HG02678 (cell line): Measurements from ENCODE around the gene ZC3H12D.
"Not testable (repeated sequence)": the region's sequence is repeated elsewhere in the genome, so short reads cannot be mapped to it uniquely, and the experiment has no call there.

Experiments used
- ATAC-seq: cut with Tn5 transposase; IDR thresholded peaks from one replicate; pipeline ENCODE4 v1.9.1; 2021; ENCODE audit warnings: mild to moderate bottlenecking, moderate library complexity; ENCODE audit not compliant: unreplicated experiment

The ZC3H12D gene

DNA sequence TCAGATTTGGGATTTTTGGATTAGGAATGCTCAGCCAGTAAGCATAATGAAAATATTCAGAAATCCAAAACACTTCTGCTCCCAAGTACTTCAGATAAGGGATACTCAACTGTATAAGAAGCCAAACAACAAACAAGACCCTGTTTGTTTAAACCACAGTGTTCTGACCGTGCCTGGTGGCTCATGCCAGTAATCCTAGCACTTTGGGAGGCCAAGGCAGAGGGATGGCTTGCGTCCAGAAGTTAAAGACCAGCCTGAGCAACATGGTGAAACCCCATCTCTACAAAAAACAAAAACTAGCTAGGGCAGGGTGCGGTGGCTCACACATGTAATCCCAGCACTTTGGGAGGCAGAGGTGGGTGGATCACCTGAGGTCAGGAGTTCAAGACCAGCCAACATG lies 24.6 kb downstream of the ZC3H12D start:
- ATAC-seq = not testable (repeated sequence)

DNA sequence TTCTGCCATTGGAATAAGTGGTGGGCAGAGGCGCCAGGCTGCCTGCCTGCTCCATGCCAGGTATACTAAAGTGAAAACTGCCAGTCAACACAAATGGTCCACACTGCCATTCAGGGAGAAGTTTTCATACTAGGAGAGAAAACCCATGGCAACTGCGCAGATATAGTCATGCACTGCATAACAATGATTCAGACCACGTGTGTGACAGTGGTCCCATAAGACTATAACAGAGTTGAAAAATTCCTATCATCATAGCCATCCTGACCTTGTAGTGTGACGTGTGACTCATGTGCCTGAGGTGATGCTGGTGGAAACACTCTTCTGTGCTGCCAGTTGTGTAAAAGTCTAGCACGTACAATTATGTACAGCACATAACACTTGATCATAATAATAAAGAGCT lies 25.1 kb downstream of the ZC3H12D start:
- ATAC-seq = no peak

DNA sequence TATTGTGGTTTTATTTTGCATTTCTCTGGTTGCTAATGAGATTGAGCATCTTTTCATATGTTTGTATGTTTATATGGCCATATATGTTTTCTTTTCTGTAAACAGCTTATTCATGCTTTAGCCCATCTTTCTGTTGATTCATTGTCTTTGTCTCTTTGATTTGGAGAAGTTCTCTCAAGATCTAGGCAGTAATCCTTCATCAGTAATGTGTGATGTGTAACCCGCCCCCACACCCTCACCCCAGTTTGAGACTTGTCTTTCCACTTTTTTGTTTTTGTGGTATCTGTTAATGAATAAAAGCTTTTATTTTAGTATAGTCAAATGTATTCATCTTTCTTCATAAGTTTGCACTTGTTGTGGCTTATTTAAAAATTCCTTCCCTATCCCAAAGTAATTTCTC lies 26.0 kb downstream of the ZC3H12D start:
- ATAC-seq = no peak

DNA sequence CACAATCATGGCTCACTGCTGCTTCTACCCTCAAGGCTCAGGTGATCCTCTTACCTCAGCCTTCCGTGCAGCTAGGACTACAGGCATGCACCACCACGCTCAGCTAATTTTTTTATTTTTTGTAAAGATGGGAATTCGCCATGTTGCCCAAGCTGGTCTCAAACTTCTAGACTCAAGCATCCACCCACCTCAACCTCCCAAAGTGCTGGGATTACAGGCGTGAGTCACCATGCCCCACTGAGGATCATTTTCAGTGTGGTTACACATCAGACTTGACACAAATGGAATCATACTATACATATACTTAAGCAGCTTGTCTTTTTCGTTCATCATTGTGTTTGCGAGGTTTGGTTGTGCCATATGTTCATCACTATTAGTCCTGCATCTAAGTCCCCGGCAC lies 26.6 kb downstream of the ZC3H12D start:
- no peak for ATAC-seq

DNA sequence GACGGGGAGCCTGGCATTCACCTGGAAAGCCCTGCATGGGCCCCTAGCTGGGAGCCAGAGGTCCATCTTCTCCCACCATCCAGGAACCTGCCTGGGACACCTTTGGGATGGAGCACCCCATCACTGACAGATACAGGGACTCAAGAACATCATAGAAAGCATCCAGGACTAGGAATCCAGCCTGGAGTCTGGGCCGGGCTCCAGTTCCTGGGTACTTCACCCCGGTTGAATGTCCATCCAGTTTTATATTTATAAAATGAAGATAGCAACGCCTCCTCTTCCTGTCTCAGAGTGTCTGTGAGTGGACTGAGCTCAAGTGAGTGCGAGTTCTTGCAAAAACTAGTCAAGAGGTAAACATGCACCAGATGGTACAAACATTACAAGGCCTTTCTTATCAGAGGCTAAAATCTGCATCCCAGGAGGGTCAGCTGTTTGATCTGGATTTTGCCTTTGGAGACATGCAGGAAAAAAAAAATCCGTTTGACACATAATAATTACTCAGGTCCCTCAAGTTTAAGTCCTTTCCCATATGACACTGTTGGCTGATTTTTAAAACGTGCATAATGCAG lies 27.4 kb downstream of the ZC3H12D start:
- no peak for ATAC-seq

DNA sequence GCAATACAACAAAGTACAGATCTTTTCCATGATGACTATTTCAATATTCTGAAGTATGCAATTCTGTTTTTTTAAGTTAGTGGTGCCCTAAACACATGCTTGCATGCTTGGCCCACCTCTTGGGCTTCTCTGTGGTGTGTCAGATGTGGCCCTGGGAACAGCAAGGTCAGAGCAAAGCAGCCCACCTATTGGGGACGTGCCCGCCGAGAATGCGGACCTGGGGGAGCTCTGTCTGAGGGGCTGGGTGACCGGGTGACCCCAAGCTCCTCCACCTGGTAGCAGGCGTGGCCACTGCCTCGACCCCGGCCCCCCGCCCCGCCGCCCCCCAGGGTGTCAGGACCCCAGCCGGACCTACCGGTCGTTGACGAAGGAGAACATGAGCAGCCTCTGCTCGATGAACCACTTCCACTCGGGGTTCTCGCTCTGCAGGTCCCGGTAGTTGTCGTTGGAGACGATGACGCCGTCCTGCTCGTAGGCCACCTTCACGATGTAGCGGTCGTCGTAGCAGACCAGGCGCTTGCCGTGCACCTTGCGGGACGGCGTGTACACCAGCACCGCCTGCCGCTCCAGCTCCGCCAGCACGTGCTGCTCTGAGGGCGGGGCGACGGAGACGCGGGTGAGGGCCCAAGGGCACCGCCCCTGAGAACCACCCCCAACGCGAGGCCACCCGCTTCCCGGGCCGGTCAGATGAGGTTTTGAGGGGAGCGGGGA lies 28.3 kb downstream of the ZC3H12D start:
- no peak for ATAC-seq

DNA sequence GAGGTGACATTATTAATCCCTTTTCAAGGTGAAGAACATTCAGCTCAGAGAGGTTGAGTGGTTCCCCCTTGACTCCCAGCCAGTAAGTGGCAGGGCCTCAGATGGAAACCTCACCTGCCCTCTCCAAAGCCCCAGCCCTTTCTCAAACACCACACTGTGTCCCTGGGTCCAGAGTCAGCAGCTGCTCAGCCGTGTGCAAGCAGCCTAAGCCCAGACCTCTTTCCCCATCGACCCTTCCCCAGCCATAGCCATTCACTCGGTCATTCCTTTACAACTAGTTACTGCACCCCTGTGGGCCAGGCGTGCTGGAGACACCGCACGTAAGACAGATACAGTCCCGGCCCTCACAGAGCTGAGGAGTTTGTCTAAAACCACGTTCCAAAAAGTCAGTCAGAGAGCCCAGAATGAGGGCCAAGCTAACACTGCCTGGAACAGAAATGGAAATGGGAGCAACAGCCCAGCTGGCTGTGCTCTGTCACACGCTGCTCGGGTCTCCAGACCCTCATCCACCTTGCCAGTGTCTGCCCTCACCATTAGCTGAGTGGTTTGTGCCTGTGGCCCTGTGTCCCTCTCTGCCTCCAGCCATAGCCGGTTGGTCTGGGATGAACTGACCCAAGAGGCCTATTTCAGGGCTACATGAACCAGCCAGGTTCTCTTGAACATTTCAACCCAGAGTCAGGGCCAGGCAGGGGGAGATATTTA lies 29.6 kb downstream of the ZC3H12D start:
- no peak for ATAC-seq

DNA sequence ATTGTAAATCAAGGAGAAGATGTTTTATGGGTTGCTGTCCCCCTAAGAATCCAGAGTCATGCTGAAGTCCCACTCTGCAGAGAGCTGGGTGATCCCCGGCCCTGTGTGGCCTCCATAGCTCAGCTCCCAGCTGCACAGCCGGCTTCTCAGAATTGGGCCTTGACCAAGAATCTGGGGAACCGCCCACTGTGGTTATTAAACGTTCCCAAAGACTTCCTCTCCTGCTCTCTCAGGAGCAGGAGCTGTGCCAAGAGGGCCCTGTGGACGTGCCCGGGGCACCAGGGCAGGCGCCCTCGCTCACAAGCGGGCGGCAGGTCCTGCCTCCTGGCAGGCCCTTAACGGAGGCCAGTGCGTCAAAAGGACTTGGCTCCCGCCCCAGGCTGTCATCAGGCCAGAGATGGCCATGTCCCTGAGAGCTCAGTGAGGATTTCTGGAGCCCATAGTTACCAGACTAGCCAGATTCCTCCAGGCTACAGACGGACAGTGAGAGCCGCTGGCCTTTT lies 30.4 kb downstream of the ZC3H12D start:
- ATAC-seq = no peak

DNA sequence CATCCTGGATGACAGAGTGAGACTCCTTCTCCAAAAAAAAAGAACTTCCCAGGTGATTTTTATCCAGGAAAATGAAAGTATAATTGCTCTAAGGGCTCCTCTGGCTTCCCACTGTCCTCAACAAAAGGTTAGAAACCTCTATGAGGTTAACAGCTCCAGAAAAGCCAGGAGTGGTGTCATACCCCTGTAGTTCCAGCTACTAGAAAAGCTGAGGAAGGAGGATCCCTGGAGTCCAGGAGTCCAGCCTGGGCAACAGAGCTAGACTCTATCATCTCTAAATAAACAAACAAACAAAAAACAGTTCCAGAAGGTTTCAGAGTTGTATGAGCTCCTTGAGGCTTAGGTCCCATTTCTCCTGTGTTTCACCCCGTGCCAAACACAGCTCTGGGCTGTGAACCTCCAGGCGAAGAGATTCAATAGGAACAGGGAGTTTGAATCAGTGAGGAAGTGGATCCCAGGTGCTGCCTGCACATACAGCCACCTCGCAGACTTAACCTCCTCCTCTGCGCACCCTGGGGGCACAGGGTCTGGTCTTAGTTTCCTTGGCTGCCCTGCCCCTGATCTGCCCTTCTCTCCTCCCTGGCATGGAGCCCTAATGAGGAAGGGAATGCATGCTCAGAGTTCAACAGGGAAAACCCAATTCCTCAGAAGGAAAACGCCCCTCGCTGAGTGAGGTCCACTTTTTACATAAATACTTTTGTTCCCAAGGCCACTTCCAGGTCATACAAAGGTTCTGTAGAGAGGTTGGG lies 31.0 kb downstream of the ZC3H12D start:
- no peak for ATAC-seq

DNA sequence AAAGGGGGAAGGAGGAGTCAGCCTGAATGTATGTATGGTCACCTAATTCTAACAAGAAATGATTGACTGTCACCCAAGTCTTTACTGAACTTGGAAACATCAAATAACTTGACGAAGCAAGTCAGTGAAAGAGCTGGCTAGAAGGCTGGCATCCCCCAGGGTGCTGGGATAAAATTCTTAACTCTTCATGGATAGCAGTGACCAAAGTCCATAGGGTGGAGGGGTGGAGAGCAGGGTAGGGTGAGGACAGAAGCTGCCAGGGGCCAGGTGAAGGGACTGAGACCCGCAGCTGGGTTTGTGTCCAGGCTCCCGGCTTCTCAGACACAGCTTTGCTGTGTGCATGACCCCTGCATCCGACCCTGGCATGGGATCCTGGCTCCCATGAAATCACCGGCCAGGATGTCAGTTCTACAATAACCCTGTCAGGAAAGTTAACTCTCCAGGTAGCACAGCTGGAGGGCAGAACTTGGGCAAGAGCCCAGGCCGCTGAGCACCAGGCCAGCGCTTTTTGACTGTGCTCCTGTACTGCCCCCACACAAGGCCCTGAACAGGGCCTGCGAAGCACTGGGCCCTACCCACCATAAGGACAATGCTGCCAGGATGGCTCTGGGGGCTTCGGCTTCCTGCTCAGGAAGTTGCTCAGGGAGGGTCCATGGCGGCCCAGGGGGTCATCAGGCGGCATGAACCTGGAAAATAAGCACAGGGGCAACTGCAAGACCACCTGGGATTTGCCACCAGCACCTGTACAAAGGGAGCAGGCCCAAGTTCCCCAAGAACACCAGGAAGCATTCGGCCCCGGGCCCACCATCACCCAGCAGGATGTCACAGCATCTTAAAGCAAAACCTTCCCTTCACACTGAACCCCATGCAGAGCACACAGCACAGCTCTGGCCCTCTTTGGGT lies 32.5 kb downstream of the ZC3H12D start:
- ATAC-seq = no peak

DNA sequence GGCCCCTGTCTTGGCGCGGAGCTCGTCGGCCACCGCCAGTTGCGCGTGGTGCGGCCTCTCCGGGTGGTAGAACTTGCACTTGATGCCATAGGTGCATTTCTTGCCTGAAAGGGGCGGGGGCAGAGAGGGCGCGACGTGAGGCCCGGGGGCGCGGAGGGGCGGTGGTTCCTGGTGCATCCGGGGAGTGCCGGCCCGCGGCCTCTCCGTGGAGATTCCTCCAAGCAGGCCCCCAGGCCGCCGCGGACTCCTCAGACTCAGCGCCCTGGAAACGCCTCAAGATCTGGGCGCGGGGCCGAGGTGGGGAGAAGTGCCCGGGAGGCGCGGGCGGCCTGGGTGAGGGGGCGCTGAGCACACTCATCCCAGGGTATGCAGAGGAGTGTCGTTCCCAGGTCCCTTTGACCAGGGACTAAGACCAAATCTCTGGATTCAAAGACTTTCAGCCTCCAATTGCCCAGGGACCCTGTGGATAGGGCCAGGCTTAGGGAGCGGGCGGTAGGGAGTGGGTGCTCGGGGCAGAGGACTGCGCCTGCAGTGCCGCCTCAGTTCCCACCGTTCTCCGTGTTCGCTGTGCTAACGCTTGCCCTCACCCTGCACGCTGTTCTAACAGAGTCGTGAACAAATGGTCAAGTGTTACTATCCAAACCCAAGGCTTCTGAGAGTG lies 33.3 kb downstream of the ZC3H12D start:
- no peak for ATAC-seq

DNA sequence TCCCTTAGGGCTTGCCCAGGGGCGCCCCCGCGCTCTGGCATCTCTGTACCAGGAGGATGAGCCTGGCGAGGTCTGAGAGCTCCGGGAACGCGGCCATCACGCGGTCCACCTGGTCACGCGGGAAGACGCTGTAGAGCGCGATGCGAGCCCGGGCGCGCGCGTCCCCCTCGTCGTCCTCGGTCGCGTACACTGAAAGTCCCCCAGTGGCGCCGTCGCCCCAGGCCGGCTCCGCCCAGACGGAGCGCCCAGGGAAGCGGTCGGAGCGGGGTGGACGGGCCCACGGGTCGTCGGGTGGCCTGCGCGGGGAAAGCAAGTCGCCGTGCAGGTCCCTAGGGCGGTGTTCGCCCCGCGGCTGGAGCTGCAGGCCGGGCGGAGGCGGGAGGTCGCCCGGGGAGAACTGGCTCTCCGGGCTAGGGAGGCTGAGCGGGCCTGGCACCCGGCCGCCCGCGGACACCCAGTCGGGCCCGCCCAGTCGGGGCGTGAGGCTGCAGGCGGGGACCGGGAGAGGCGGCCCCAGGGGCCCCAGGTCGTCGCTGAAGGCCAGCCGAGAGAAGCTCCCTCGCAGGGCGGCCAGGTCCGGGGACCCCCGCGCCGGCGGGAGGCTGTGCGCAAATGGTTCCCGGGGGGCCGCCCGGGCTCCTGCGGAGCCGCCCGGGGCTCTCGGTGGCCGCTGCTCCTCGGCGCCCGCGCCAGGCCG lies 34.0 kb downstream of the ZC3H12D start:
- no peak for ATAC-seq

DNA sequence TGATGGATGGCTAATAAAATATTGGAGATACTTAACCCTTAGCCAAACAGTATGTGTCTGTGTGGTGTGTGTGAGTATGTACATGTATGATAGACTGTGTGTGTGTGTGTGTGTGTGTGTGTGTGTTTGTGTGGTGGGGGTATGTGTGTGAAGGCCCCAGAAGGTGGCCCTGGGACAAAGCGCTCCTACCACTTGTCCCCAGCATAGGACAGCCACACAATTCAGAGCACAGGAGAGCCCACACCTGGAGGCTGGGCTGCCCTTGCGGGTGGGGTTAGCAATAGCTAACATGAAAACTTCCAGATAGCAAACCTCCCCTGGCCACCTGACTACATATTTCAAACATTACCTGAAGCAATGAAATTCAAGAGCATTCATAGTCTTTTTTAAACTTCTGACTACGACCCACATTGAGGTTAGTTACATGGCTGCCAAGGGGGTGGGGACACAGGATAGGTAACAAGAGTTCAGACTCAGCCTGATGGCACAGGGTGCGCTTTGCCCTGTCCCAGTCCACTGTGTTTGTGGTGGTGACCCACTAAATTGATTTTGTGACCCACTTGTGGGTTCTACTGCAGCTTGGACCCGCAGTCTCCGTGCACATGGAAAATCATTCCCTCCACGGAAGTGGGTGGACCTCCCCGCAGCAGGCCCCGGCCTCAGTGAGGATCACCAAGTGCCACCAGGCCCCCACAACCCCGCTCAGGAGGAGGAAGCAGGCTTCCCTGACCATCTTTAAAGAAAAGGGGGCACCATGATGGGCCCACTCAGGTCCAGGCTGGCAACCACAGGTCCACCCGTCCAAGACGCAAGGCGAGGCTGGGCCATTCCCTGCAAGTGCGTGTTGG lies 34.8 kb downstream of the ZC3H12D start:
- ATAC-seq = no peak

DNA sequence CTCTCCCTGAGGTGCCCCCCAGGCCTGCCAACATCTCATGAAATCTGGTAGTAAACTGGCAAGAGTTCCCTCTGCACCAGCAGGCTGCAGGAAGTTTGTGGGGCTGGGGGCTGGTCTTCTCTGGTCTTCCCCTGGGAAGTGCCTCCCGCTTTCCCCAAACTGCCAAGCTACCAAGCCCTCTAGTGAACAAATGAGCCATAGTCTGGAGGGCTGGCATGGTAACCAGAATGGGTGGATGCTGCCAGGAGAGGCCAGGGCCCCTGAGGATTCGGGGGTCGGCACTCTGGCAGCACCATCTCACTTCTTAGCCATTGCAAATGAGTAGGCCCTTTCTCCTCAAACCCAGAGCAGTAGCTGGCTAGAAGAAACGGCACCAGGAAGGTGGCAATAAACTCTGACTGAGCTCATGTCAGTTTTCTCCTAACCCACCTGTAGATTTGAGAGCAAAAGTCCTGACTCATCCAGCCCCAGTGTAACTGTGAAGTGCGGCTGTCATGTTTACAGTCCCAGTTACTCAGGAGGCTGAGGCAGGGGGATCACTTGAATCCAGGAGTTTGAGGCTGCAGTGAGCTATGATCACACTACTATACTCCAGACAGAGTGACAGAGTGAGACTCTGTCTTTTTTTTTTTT lies 35.9 kb downstream of the ZC3H12D start:
- ATAC-seq = no peak

DNA sequence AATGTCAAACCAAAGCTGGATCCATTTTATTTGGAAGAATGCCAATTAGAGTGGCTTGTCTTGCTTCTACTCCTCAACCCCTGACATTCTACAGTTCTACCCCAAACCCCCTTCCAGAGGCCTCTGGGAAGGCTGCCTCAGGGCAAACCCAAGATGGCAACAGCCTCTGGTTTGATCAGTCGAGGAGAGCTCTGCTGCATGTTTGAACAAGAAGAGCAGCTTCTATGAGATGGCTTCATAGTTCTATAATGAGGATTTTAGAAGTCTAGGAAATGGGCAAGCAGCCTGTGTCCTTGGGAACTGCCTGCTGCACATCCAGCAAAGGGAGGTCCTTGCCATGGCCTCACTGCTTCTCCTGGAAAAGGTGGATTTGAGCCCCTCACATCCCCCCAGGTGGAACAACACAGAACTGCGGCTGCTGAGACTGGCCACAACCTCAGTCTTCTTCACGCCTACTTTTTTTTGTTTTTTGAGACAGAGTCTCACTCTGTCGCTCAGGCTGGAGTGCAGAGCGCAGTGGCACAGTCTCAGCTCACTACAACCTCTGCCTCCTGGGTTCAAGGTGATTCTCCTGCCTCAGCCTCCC lies 37.9 kb downstream of the ZC3H12D start:
- no peak for ATAC-seq

DNA sequence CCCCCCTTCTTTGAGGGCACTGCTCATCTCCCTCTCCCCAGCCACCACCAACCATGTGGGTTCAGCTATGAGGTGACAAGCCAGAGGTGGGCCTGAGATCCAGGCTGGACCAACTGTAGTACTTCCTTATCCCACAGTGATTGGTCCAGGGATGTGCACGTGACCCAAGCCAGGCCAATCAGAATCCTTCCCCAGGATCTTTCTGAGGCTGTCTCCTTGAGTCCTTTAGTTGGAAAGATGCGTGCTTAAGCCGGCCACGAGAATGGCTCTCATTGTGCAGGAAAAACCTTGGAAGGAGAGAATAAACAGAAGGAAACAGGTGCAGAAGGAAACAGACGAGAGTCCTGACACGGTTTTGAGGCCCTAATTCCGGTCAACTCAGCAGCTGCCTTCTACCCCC lies 39.2 kb downstream of the ZC3H12D start:
- ATAC-seq = no peak

DNA sequence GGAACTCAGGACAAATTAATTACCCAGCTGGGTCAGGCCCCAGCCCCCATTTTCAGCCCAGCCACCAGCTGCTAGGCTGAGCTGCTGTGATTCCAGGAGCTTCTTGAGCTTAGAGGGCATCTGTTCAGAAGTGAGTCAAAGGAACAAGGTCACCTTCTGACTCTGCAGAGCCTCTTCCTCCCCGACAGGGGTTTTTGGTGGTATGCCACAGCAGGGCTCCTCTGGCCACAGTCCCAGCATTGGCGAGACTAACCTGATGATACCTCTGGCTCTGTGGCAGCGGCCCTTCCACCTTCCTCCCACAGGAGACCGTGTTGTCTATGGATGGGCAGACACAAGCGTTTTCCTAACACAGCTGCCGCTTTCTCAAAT lies 39.7 kb downstream of the ZC3H12D start:
- no peak for ATAC-seq
